NCI-H1930 (cell line): ENCODE data around the gene SDCCAG8.
A peak's percentile ranks its signal among the peaks of the same experiment; 100 is the strongest.

Experiments
- DNase-seq, 2 experiments: peaks; one replicate each; lab custom pipeline; 2025; lab: John Stamatoyannopoulos, UW

SDCCAG8 gene

GRCh38 chr1:243254233-243254926 lies 1.5 kb upstream of the SDCCAG8 start:
- DNase-seq = peak in 1 of 2 experiments; percentile 34

- peak; percentile 99 for DNase-seq
Measured at GRCh38 chr1:243254927-243255790, 682 bp upstream of the SDCCAG8 start, which contains the start of gene CEP170. Gene CEP170 (minus strand): TSS chr1:243255281. CDS start chr1:243225280, 30,001 bp downstream.

- DNase-seq = no peak
Measured at GRCh38 chr1:243256590-243256989, 749 bp downstream of the SDCCAG8 start.

- DNase-seq = no peak
Measured at GRCh38 chr1:243257189-243257588, 1.3 kb downstream of the SDCCAG8 start.

- no peak for DNase-seq
Measured at GRCh38 chr1:243258731-243259130, 2.9 kb downstream of the SDCCAG8 start.

GRCh38 chr1:243260221-243260880 lies 4.5 kb downstream of the SDCCAG8 start:
- no peak for DNase-seq

GRCh38 chr1:243261390-243261789 lies 5.5 kb downstream of the SDCCAG8 start:
- DNase-seq = no peak

GRCh38 chr1:243264717-243265116 lies 8.9 kb downstream of the SDCCAG8 start:
- DNase-seq = no peak

GRCh38 chr1:243266231-243266630 lies 10.4 kb downstream of the SDCCAG8 start:
- no peak for DNase-seq

- no peak for DNase-seq
Measured at GRCh38 chr1:243267471-243267880, 11.6 kb downstream of the SDCCAG8 start.

- no peak for DNase-seq
Measured at GRCh38 chr1:243267914-243268653, 12.2 kb downstream of the SDCCAG8 start.

GRCh38 chr1:243268751-243269460 lies 13.1 kb downstream of the SDCCAG8 start:
- DNase-seq = no peak

- DNase-seq = no peak
Measured at GRCh38 chr1:243269461-243269801, 13.6 kb downstream of the SDCCAG8 start.

- no peak for DNase-seq
Measured at GRCh38 chr1:243270097-243270864, 14.4 kb downstream of the SDCCAG8 start.

GRCh38 chr1:243271996-243272395 lies 16.2 kb downstream of the SDCCAG8 start:
- no peak for DNase-seq

- no peak for DNase-seq
Measured at GRCh38 chr1:243272401-243272800, 16.6 kb downstream of the SDCCAG8 start.

GRCh38 chr1:243273506-243273905 lies 17.7 kb downstream of the SDCCAG8 start:
- DNase-seq = no peak

GRCh38 chr1:243273945-243274344 lies 18.1 kb downstream of the SDCCAG8 start:
- no peak for DNase-seq

- no peak for DNase-seq
Measured at GRCh38 chr1:243275316-243275715, 19.5 kb downstream of the SDCCAG8 start.

GRCh38 chr1:243280571-243281129 lies 24.8 kb downstream of the SDCCAG8 start:
- DNase-seq = no peak
